ENCODE measurements around the gene LRRC45. TPM values are rescaled to one million over a fixed set of nuclear protein-coding genes. Genes with fewer than 3 reads are reported as not detected.

The LRRC45 gene
- total and polyA plus RNA-seq, 3 experiments from 2014 or later = 10.1 to 27.6 (median 26.8) TPM

GRCh38 chr17:82001571-82002056 lies 21.5 kb upstream of the LRRC45 start:
- H3K36me3 ChIP-seq (ENCODE audit: insufficient read depth, low read length) = no peaks in the 10 kb centered on the region
- no peak overlapping the region for H3K27ac ChIP-seq (ENCODE audit: low read depth, low read length)
- no peaks in the 10 kb centered on the region for H3K9me3 ChIP-seq (ENCODE audit: low read length)
- H3K27me3 ChIP-seq (ENCODE audit: insufficient read depth, low read length, poor library complexity, severe bottlenecking) = no peaks in the 10 kb centered on the region
- H3K4me3 Mint-ChIP-seq = no peak overlapping the region
- H3K36me3 Mint-ChIP-seq = peaks cover 0 to 5% (median 2%) of the 10 kb centered on the region in 3 donors
- no peak overlapping the region for H3K4me3 ChIP-seq (ENCODE audit: low read length)
- no peaks in the 10 kb centered on the region for H3K9me3 Mint-ChIP-seq
- ChIA-PET CTCF (no interaction called here), POLR2A (no interaction called here)
- no peak for DNase-seq
- no peaks in the 10 kb centered on the region for H3K4me1 Mint-ChIP-seq
- no peaks in the 10 kb centered on the region for H3K27me3 Mint-ChIP-seq
- H3K27ac Mint-ChIP-seq = no peak overlapping the region
- no peaks in the 10 kb centered on the region for H3K4me1 ChIP-seq (ENCODE audit: insufficient read depth, low read length)

GRCh38 chr17:82003411-82004381 lies 19.4 kb upstream of the LRRC45 start:
- H3K27ac Mint-ChIP-seq = no peak overlapping the region
- no peak overlapping the region for H3K4me3 ChIP-seq (ENCODE audit: low read length)
- no peak overlapping the region for H3K27ac ChIP-seq (ENCODE audit: low read depth, low read length)
- no peaks in the 10 kb centered on the region for H3K9me3 Mint-ChIP-seq
- no peaks in the 10 kb centered on the region for H3K36me3 ChIP-seq (ENCODE audit: insufficient read depth, low read length)
- H3K36me3 Mint-ChIP-seq = no peaks in the 10 kb centered on the region
- no peaks in the 10 kb centered on the region for H3K9me3 ChIP-seq (ENCODE audit: low read length)
- no peak overlapping the region for H3K4me3 Mint-ChIP-seq
- POLR2A ChIA-PET = no interaction called here
- no peaks in the 10 kb centered on the region for H3K4me1 ChIP-seq (ENCODE audit: insufficient read depth, low read length)
- H3K4me1 Mint-ChIP-seq = no peaks in the 10 kb centered on the region
- no peaks in the 10 kb centered on the region for H3K27me3 Mint-ChIP-seq
- DNase-seq = no peak
- CTCF ChIA-PET = interaction anchor here (1.5 kb wide), 1 partner anchor 44 kb away, joined by 5 read pairs; no protein-coding TSS in a partner anchor
- H3K27me3 ChIP-seq (ENCODE audit: insufficient read depth, low read length, poor library complexity, severe bottlenecking) = no peaks in the 10 kb centered on the region

- Mint-ChIP-seq H3K27ac (no peak overlapping the region), H3K9me3 (no peaks in the 10 kb centered on the region), H3K4me3 (no peak overlapping the region), H3K27me3 (no peaks in the 10 kb centered on the region), H3K4me1 (no peaks in the 10 kb centered on the region), H3K36me3 (no peaks in the 10 kb centered on the region)
- Histone ChIP-seq H3K9me3 (ENCODE audit: low read length) (no peaks in the 10 kb centered on the region), H3K27ac (ENCODE audit: low read depth, low read length) (no peak overlapping the region), H3K4me3 (ENCODE audit: low read length) (no peak overlapping the region), H3K27me3 (ENCODE audit: insufficient read depth, low read length, poor library complexity, severe bottlenecking) (no peaks in the 10 kb centered on the region), H3K4me1 (ENCODE audit: insufficient read depth, low read length) (no peaks in the 10 kb centered on the region), H3K36me3 (ENCODE audit: insufficient read depth, low read length) (no peaks in the 10 kb centered on the region)
- DNase-seq = no peak
- CTCF ChIA-PET = interaction anchor here (1.5 kb wide), 1 partner anchor 45 kb away, joined by 5 read pairs; no protein-coding TSS in a partner anchor
- POLR2A ChIA-PET = no interaction called here
These were observed 18.3 kb upstream of the LRRC45 start for GRCh38 chr17:82004517-82005455.

GRCh38 chr17:82005701-82006348 lies 17.3 kb upstream of the LRRC45 start:
- Mint-ChIP-seq H3K4me3 (no peak overlapping the region), H3K36me3 (no peaks in the 10 kb centered on the region), H3K27ac (peak overlapping the region in 2 of 8 donors; percentile 42 to 84), H3K9me3 (no peaks in the 10 kb centered on the region), H3K27me3 (no peaks in the 10 kb centered on the region), H3K4me1 (no peaks in the 10 kb centered on the region)
- no peaks in the 10 kb centered on the region for H3K4me1 ChIP-seq (ENCODE audit: insufficient read depth, low read length)
- no peak overlapping the region for H3K4me3 ChIP-seq (ENCODE audit: low read length)
- ChIA-PET CTCF (no interaction called here), POLR2A (no interaction called here)
- DNase-seq = no peak
- no peaks in the 10 kb centered on the region for H3K9me3 ChIP-seq (ENCODE audit: low read length)
- no peaks in the 10 kb centered on the region for H3K36me3 ChIP-seq (ENCODE audit: insufficient read depth, low read length)
- H3K27me3 ChIP-seq (ENCODE audit: insufficient read depth, low read length, poor library complexity, severe bottlenecking) = no peaks in the 10 kb centered on the region
- no peak overlapping the region for H3K27ac ChIP-seq (ENCODE audit: low read depth, low read length)

GRCh38 chr17:82006468-82007227 lies 16.5 kb upstream of the LRRC45 start:
- Mint-ChIP-seq H3K27me3 (no peaks in the 10 kb centered on the region), H3K36me3 (no peaks in the 10 kb centered on the region), H3K27ac (no peak overlapping the region), H3K4me3 (no peak overlapping the region), H3K4me1 (no peaks in the 10 kb centered on the region), H3K9me3 (no peaks in the 10 kb centered on the region)
- no peaks in the 10 kb centered on the region for H3K9me3 ChIP-seq (ENCODE audit: low read length)
- no peak overlapping the region for H3K4me3 ChIP-seq (ENCODE audit: low read length)
- H3K27ac ChIP-seq (ENCODE audit: low read depth, low read length) = no peak overlapping the region
- H3K4me1 ChIP-seq (ENCODE audit: insufficient read depth, low read length) = no peaks in the 10 kb centered on the region
- no peak for DNase-seq
- ChIA-PET POLR2A (no interaction called here), CTCF (no interaction called here)
- no peaks in the 10 kb centered on the region for H3K36me3 ChIP-seq (ENCODE audit: insufficient read depth, low read length)
- H3K27me3 ChIP-seq (ENCODE audit: insufficient read depth, low read length, poor library complexity, severe bottlenecking) = no peaks in the 10 kb centered on the region

GRCh38 chr17:82007228-82007494 lies 15.9 kb upstream of the LRRC45 start:
- no peaks in the 10 kb centered on the region for H3K9me3 Mint-ChIP-seq
- CTCF ChIA-PET = no interaction called here
- Histone ChIP-seq H3K9me3 (ENCODE audit: low read length) (no peaks in the 10 kb centered on the region), H3K4me3 (ENCODE audit: low read length) (no peak overlapping the region), H3K27me3 (ENCODE audit: insufficient read depth, low read length, poor library complexity, severe bottlenecking) (no peaks in the 10 kb centered on the region), H3K4me1 (ENCODE audit: insufficient read depth, low read length) (no peaks in the 10 kb centered on the region), H3K36me3 (ENCODE audit: insufficient read depth, low read length) (no peaks in the 10 kb centered on the region), H3K27ac (ENCODE audit: low read depth, low read length) (no peak overlapping the region)
- no peaks in the 10 kb centered on the region for H3K27me3 Mint-ChIP-seq
- POLR2A ChIA-PET = no interaction called here
- no peaks in the 10 kb centered on the region for H3K36me3 Mint-ChIP-seq
- no peak for DNase-seq
- no peak overlapping the region for H3K27ac Mint-ChIP-seq
- no peak overlapping the region for H3K4me3 Mint-ChIP-seq
- H3K4me1 Mint-ChIP-seq = no peaks in the 10 kb centered on the region

- no peak for DNase-seq
- Mint-ChIP-seq H3K4me1 (no peaks in the 10 kb centered on the region), H3K4me3 (no peak overlapping the region), H3K27ac (no peak overlapping the region), H3K36me3 (peaks cover 0 to under 1% (median 0%) of the 10 kb centered on the region in 3 donors), H3K9me3 (no peaks in the 10 kb centered on the region), H3K27me3 (no peaks in the 10 kb centered on the region)
- Histone ChIP-seq H3K9me3 (ENCODE audit: low read length) (no peaks in the 10 kb centered on the region), H3K4me1 (ENCODE audit: insufficient read depth, low read length) (no peaks in the 10 kb centered on the region), H3K27ac (ENCODE audit: low read depth, low read length) (no peak overlapping the region), H3K27me3 (ENCODE audit: insufficient read depth, low read length, poor library complexity, severe bottlenecking) (no peaks in the 10 kb centered on the region), H3K4me3 (ENCODE audit: low read length) (no peak overlapping the region), H3K36me3 (ENCODE audit: insufficient read depth, low read length) (no peaks in the 10 kb centered on the region)
- ChIA-PET CTCF (no interaction called here), POLR2A (interaction anchor here (0.6 kb wide), 1 partner anchor 128 kb away, joined by 3 read pairs; no protein-coding TSS in a partner anchor)
These were observed 15.4 kb upstream of the LRRC45 start for GRCh38 chr17:82007495-82008257.

Measured in CD8-positive, alpha-beta memory T cell (primary cell).